Hepatocyte (in vitro differentiated cells): Measurements from ENCODE around the gene ZFHX2. TPM values are rescaled to one million over a fixed set of nuclear protein-coding genes. Genes with fewer than 3 reads are reported as not detected.

Experiments used
- DNase-seq: peaks from one replicate; pipeline ENCODE4 v3.0.0-alpha.2; 2016; ENCODE audit warnings: low spot score
- H2AFZ ChIP-seq: fragments of 200-600 bp; sonication (generic); 2 replicates; pipeline ENCODE4 v1.6.0; 2016; ENCODE audit warnings: antibody characterized with exemption, mild to moderate bottlenecking
- H3K27ac ChIP-seq: fragments of 200-600 bp; sonication (generic); 2 replicates; pipeline ENCODE4 v1.5.1; 2016; ENCODE audit warnings: mild to moderate bottlenecking
- H3K27me3 ChIP-seq: fragments of 200-600 bp; sonication (generic); 2 replicates; pipeline ENCODE4 v1.6.1; 2016
- H3K36me3 ChIP-seq: fragments of 200-600 bp; sonication (generic); replicated peaks from 2 replicates; pipeline ENCODE4 v1.5.1; 2016; ENCODE audit warnings: low read depth; ENCODE audit not compliant: insufficient read depth
- H3K4me1 ChIP-seq: fragments of 200-600 bp; sonication (generic); 2 replicates; pipeline ENCODE4 v1.5.1; 2016; ENCODE audit warnings: mild to moderate bottlenecking, moderate library complexity; ENCODE audit not compliant: insufficient read depth
- H3K4me2 ChIP-seq: fragments of 200-600 bp; sonication (generic); 2 replicates; pipeline ENCODE4 v1.6.0; 2016
- H3K4me3 ChIP-seq: fragments of 200-600 bp; sonication (generic); 2 replicates; pipeline ENCODE4 v1.5.1; 2016; ENCODE audit warnings: mild to moderate bottlenecking
- H3K79me2 ChIP-seq: fragments of 200-600 bp; sonication (generic); 2 replicates; pipeline ENCODE4 v1.6.0; 2017; ENCODE audit warnings: mild to moderate bottlenecking
- H3K9me2 ChIP-seq: fragments of 200-600 bp; sonication (generic); replicated peaks from 2 replicates; pipeline ENCODE4 v1.6.0; 2017; ENCODE audit warnings: mild to moderate bottlenecking; ENCODE audit not compliant: insufficient read depth
- H3K9me3 ChIP-seq: fragments of 200-600 bp; sonication (generic); 2 replicates; pipeline ENCODE4 v1.5.1; 2016; ENCODE audit warnings: low read depth, mild to moderate bottlenecking
- H4K20me1 ChIP-seq: fragments of 200-600 bp; sonication (generic); 2 replicates; pipeline ENCODE4 v1.6.0; 2016; ENCODE audit warnings: mild to moderate bottlenecking; ENCODE audit not compliant: insufficient read depth, poor library complexity, severe bottlenecking
- CTCF ChIP-seq: fragments of 200-600 bp; sonication (generic); IDR thresholded peaks from 2 replicates; pipeline ENCODE4 v1.5.1; 2016; ENCODE audit warnings: antibody characterized with exemption, mild to moderate bottlenecking; ENCODE audit not compliant: poor library complexity
- EZH2 ChIP-seq: fragments of 200-600 bp; sonication (generic); IDR thresholded peaks from 2 replicates; pipeline ENCODE4 v1.6.1; 2016; ENCODE audit warnings: antibody characterized with exemption, mild to moderate bottlenecking, borderline replicate concordance
- EZH2phosphoT487 ChIP-seq: fragments of 200-600 bp; sonication (generic); IDR thresholded peaks from one replicate; pipeline ENCODE4 v1.6.1; 2018; ENCODE audit warnings: antibody characterized with exemption, mild to moderate bottlenecking, low read depth, moderate library complexity; ENCODE audit not compliant: unreplicated experiment, severe bottlenecking
- WGBS: methylation state at CpG from one replicate; pipeline ENCODE4 v1.1.6; 2016; ENCODE audit warnings: low lambda C conversion rate; ENCODE audit errors: missing lambda C conversion rate; 5-methylcytosine and 5-hydroxymethylcytosine counted together
- polyA plus RNA-seq: library from polyadenylated mRNA; unstranded; fragments of >200 nt; fragmentation: Nextera tagmentation; extraction: Ambion mirVana; gene quantifications from 2 replicates; pipeline ENCODE4 v1.2.1, GENCODE V29; 2016
- total RNA-seq: library from RNA; depleted of rRNA; stranded (reverse); fragments of >200 nt; gene quantifications from 2 replicates; pipeline ENCODE4 v1.2.3, GENCODE V29; 2014

ZFHX2 gene
- total and polyA plus RNA-seq, 2 experiments from 2014 or later, result 1.4 to 1.5 TPM

- Histone ChIP-seq H2AFZ (no peak overlapping the region), H3K79me2 (no peaks in the 10 kb centered on the region), H3K9me3 (no peaks in the 10 kb centered on the region), H4K20me1 (no peaks in the 10 kb centered on the region), H3K4me1 (no peaks in the 10 kb centered on the region), H3K4me3 (no peak overlapping the region), H3K27ac (no peak overlapping the region), H3K4me2 (no peak overlapping the region), H3K36me3 (no peaks in the 10 kb centered on the region), H3K27me3 (no peaks in the 10 kb centered on the region), H3K9me2 (no peaks in the 10 kb centered on the region)
- 94% methylated on average over 7 of the region's 8 CpGs for WGBS
- DNase-seq, result no peak
- TF ChIP-seq CTCF (no peak), EZH2 (no peak)
Measured at GRCh38 chr14:23525611-23526010, 26.0 kb downstream of the ZFHX2 start.

DNA sequence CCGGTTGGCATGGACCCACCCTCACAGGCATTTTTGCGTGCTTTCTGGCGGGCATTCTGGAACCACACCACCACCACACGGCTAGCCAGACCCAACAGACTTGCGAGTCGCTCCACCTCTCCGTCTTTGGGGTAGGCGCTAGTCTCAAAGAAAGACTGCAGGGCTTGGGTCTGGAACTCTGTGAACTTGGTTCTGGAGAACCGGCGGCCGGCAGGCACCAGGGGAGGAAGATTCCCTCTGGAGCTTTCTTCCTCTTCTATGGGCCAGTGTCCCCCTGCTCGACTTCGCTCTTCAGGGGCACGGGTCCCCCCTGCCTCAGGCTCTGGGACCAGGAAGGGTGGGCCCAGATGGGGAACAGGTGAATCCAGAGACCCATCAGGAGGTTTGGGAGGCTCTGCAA is 26.6 kb downstream of the ZFHX2 start:
- Histone ChIP-seq H3K9me2 (no peaks in the 10 kb centered on the region), H3K79me2 (no peaks in the 10 kb centered on the region), H3K36me3 (no peaks in the 10 kb centered on the region), H2AFZ (no peak overlapping the region), H4K20me1 (no peaks in the 10 kb centered on the region), H3K4me1 (no peaks in the 10 kb centered on the region), H3K27me3 (no peaks in the 10 kb centered on the region), H3K27ac (no peak overlapping the region), H3K4me3 (no peak overlapping the region), H3K4me2 (no peak overlapping the region), H3K9me3 (no peaks in the 10 kb centered on the region)
- TF ChIP-seq EZH2phosphoT487 (no peak), EZH2 (no peak), CTCF (no peak)
- WGBS, result 96% methylated on average over 14 of the region's 14 CpGs
- DNase-seq, result no peak

GRCh38 chr14:23523229-23524016 is 28.1 kb downstream of the ZFHX2 start:
- Histone ChIP-seq H3K9me3 (no peaks in the 10 kb centered on the region), H3K79me2 (no peaks in the 10 kb centered on the region), H3K9me2 (no peaks in the 10 kb centered on the region), H3K27ac (no peak overlapping the region), H3K4me3 (no peak overlapping the region), H4K20me1 (no peaks in the 10 kb centered on the region), H3K36me3 (no peaks in the 10 kb centered on the region), H3K27me3 (no peaks in the 10 kb centered on the region), H3K4me1 (no peaks in the 10 kb centered on the region), H2AFZ (no peak overlapping the region), H3K4me2 (no peak overlapping the region)
- DNase-seq, result no peak
- WGBS, result 95% methylated on average over 16 of the region's 16 CpGs
- no peak for TF ChIP-seq EZH2phosphoT487
- TF ChIP-seq EZH2, result no peak
- TF ChIP-seq CTCF, result no peak
